ENCODE data around the gene SAMM50.

Gene SAMM50

GRCh38 chr22:44028091-44028490 is 72.8 kb downstream of the SAMM50 start:
- DNase-seq (ENCODE audit: low spot score), result no peak

GRCh38 chr22:44029069-44029468 is 73.8 kb downstream of the SAMM50 start:
- no peak for DNase-seq (ENCODE audit: low spot score)

GRCh38 chr22:44030051-44030701 is 74.9 kb downstream of the SAMM50 start:
- no peak for DNase-seq (ENCODE audit: low spot score)

GRCh38 chr22:44030702-44031082 is 75.5 kb downstream of the SAMM50 start:
- no peak for DNase-seq (ENCODE audit: low spot score)

GRCh38 chr22:44031158-44031952 is 76.1 kb downstream of the SAMM50 start:
- DNase-seq (ENCODE audit: low spot score), result no peak

- no peak for DNase-seq (ENCODE audit: low spot score)
Observed at GRCh38 chr22:44032126-44032730, 77.0 kb downstream of the SAMM50 start.

GRCh38 chr22:44033287-44033686 is 78.0 kb downstream of the SAMM50 start:
- no peak for DNase-seq (ENCODE audit: low spot score)

- no peak for DNase-seq (ENCODE audit: low spot score)
Observed at GRCh38 chr22:44033694-44034093, 78.5 kb downstream of the SAMM50 start.

- DNase-seq (ENCODE audit: low spot score), result peak; percentile 93
Observed at GRCh38 chr22:44037519-44038375, 82.5 kb downstream of the SAMM50 start.

- DNase-seq (ENCODE audit: low spot score), result no peak
Observed at GRCh38 chr22:44039566-44040171, 84.4 kb downstream of the SAMM50 start.

- DNase-seq (ENCODE audit: low spot score), result no peak
Observed at GRCh38 chr22:44042249-44043218, 87.3 kb downstream of the SAMM50 start.

- no peak for DNase-seq (ENCODE audit: low spot score)
Observed at GRCh38 chr22:44045145-44045544, 89.9 kb downstream of the SAMM50 start.
